Smooth muscle cell of the brain vasculature (primary cell): ENCODE results near the gene LILRA5.
"Not testable (repeated sequence)": the region's sequence is repeated elsewhere in the genome, so short reads cannot be mapped to it uniquely, and the experiment has no call there.

ENCODE experiments used
- DNase-seq: peaks from one replicate; pipeline ENCODE4 v3.0.0-alpha.2; 2012; ENCODE audit warnings: low read depth, low spot score

The LILRA5 gene

GRCh38 chr19:54302257-54302656, 10.7 kb downstream of the LILRA5 start:
- no peak for DNase-seq

DNA sequence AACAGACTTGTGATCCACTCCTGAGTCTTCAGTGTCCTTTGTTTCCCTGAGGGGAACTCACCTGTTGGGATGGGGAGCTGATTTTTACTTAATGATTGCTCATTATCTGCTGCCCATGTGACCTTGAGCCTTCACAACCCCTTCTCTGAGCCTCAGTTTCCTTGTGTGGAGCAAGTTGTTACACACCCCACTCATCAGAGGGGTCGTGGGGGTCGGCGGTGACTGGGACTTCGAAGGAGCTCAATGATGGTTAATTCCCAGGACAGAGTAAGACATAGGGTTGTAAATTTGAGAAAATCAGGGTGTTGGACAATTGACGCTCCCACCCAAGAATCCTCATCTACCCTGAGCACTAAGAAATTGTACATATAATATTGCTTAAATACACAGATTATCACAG, 13.5 kb downstream of the LILRA5 start:
- no peak for DNase-seq

- DNase-seq, result no peak
These were observed 13.9 kb downstream of the LILRA5 start for GRCh38 chr19:54299126-54299498.

DNA sequence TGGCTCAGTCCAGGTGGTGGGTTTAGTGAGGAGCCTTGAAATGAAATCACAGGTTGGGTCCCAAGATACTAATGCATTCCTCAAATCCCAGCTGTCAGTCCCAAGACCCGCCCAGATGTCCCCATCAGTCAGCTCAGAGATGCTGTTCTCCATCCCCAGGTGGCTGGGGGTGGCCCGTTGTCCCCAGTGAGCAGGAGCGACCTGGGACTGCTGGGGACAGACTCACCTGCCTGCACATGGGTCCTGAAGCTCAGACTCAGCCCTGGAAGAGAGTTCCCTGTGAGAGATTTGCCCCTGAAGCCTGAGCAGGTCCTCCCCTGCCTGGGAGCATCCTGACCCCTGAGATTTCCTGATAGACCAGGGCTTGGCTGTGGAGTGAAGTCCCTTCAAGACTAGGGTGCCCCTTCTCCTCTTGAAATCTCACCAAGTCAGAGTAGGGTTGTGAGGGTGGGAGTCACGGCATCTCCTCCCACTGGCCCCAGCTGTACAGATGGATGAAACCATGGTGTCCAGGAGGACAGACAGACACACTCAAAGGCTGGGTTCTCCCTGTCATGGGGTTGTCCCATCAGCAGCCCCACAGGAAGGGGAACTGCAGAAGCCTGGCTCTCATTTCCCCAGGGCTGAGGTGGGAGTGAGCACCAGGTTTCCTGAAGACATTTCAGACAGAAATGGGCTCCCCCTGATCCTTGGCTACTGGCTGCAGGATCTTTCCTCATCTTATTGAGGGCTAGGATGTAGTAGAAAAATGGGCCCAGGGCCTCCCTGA, 14.4 kb downstream of the LILRA5 start:
- DNase-seq, result no peak

GRCh38 chr19:54297759-54298305, 15.1 kb downstream of the LILRA5 start:
- DNase-seq, result no peak

- DNase-seq, result no peak
These were observed 18.4 kb downstream of the LILRA5 start for GRCh38 chr19:54294539-54294938.

DNA sequence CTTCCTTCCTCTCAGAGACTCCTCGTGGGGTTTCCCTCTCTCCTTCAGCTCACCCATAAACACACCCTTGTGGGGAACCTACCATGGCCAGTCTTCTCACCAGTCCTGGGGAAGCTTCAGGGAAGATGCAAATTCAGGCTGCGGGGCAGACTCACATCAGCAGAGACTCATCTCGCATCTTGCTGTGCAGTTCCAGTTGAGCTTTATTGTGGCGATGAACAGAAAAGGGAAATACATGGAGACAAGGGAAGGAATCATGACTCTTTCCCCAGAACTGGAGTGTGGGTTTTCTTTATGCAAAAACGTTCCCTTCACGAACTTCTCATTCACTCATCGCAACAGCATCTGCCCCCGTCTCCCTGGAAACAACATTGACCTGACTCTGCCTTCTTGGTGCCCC, 23.8 kb downstream of the LILRA5 start:
- DNase-seq, result not testable (repeated sequence)

GRCh38 chr19:54287456-54287855, 25.5 kb downstream of the LILRA5 start:
- no peak for DNase-seq

- not testable (repeated sequence) for DNase-seq
These were observed 26.7 kb downstream of the LILRA5 start for GRCh38 chr19:54286283-54286682.

DNA sequence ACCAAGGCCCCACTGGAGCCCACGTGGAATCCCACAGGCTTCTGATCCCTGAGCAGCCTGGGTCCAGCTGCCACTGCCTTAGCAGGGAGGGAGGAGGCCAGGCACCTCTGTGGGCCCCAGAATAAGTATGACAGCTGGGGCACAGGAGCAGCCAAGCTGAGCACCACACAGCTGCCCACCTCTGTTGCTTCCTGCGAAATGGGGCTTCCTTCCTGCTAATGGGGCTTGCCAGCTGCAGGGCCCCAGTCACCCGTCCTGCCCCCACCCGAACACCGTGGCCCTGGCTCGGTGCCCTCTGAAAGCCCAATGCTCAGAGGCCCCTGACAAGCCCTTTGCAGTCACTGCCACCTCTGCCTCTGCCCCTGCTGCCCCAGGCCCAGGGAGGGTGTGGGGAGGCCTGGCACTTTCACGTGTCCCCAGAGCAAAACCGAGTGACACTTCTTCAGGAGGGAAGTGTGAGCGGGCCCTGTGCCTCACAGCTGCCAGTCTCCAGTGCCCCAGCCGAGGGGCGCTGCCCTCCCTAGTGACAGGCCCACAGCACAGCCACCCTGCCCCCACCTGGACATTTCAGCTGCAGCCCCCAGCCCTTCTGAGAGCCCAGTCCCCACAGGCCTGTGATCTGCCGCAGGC, 27.4 kb downstream of the LILRA5 start:
- not testable (repeated sequence) for DNase-seq

DNA sequence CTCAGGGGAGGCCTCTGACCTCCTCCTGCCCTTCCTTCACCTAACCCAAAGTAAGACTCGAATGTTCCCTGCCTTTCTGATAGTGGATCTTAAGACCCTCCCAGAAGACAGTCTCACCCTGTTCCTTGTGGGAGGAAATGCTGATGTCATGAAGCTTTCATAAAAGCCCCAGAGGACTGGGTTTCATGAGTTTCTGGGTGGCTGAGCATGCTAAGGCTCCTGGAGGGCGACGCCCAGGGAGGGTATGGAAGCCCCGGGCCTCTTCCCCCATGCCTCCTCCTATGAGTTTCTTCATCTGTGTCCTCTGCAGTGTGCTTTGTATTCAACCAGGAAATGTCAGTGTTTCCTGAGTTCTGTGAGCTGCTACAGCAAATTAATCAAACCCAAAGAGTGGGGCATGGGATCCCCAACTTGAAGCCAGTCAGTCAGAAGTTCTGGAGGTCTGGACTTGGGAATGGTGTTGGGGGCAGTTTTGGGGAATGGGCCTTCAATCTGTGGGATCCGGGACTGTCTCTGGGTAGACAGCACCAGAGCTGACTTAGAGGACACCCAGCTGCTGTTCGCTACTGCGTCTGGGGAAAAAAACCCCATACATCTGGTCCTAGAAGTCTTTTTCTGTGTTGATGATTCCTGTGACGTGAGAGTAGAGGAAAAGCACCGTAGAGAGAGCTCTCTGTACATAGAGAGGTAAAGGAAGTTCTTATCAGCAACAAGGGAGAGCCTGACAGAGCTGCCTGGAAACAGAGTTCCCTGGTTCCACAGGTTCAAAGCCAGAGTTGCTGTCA, 30.1 kb downstream of the LILRA5 start:
- no peak for DNase-seq

DNA sequence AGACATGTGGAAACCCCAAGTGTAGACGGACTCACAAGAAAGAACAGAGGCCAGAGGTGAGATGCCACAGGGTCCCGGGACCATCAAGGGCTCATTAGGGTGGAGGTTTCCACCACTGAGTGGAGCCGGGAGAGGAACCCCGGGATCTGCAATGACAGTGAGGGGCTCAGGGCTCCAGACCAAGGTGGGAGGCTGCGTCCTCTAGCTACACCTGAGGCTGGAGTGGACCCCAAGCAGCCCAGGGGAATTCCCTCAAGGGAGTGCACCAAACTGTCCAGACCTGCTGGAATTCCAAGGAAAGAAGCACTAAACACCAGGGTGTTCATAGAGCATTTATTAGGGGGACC, 31.3 kb downstream of the LILRA5 start:
- DNase-seq, result not testable (repeated sequence)

DNA sequence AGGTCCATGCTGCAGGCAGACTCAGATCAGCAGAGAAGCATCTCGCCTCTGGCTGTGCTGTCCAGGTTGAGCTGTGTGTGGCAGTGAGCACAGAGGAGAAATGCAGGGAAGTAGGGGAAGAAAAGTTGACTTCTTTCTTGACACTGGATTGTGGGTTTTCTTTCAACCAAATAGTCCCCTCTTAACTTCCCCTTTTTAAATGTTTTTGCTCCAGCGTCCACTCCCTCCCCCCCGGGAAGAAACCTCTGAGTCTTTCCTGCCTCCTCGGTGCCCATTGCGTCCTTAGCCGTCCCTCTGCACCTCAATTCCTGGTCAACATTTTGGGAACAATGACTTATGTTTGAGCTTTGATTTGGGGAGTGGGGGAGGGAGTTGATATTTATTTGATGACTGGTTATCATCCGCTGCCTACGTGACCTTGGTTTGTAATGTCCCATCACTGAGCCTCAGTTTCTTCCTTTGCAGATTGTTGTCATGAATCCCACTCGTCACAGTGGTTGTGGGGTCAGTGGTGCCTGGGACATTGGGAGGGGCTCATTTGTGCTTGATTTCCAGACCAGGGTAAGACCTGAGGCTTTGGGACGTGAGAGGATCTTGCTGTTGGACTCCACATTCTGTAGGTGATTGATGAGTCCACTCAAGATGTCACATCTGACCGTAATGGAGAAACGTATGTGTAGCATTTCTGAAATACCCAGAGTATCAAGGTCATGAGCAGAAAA, 31.8 kb downstream of the LILRA5 start, which contains the start of gene LILRB2:
TSS of gene LILRB2 (minus strand) at position 104 of the 722 bp plus-strand sequence. CDS start 614 bp downstream, outside the sequence.
- DNase-seq, result no peak

DNA sequence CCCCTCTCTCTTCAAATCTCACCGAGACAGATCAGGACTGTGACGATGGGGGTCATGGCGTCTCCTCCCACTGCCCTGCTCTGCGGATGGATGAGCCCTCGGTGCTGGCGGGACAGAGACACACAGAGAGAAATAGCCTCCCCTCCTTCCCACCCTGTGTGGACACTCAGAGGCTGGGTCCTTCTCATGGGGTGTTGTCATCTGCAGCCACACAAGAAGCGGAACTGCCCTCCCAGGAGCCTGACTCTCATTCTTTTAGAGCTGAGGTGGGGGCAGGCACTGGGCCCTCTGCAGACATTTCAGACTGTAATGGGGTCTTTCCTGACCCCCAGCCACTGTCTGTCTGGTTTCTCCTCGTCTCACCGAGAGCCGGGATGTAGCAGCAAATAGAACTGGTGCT, 32.5 kb downstream of the LILRA5 start:
- DNase-seq, result not testable (repeated sequence)

- DNase-seq, result not testable (repeated sequence)
These were observed 32.9 kb downstream of the LILRA5 start for GRCh38 chr19:54280025-54280424.

- no peak for DNase-seq
These were observed 33.5 kb downstream of the LILRA5 start for GRCh38 chr19:54279406-54279962.

DNA sequence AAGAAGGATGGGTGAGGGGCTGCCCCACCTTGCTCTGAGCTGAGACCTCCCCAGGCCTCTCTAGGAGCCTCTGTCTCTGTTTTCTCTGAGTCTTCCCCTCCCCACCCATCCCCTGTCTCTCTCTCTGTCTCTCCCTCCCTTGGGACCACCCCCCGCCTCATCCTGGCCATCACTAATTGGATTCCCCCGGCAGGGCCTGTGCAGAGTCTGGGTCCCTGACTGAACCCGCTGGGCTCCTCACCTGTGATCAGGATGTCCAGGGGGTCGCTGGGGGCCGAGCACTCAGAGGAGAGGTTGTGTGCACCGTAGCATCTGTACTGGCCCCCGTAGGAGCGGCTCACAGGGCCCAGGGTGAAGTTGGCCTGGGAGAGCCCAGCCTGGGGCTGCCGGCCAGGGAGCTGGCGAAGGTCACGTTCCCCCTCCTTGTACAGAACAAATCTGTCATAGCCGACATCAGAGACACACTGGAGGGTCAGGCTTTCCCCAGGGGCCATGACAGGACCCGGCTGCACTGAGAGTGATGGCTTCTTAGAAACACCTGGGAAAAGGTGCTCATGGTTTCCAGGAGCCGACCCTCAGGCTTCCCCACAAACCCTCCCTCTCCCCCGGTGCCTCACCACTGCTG, 34.3 kb downstream of the LILRA5 start:
- not testable (repeated sequence) for DNase-seq

DNA sequence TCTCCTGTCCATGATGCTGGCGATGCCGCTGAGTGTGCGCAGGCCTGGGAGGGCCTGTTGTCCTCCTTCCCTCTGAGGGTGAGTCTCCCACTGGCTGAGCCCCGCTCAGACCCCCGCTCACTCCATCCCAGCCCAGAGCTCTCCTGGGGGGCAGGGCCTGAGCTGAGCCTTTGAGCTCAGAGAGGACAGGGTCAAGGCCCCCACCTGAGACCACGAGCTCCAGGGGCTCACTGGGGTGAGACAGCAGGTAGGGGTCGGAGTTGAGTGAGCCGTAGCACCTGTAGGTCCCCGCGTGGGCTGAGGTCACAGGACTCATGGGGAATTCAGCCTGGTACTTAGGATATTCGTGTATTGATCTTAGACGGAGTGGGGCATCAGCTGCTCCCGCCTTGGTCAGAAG, 34.9 kb downstream of the LILRA5 start:
- DNase-seq, result not testable (repeated sequence)

DNA sequence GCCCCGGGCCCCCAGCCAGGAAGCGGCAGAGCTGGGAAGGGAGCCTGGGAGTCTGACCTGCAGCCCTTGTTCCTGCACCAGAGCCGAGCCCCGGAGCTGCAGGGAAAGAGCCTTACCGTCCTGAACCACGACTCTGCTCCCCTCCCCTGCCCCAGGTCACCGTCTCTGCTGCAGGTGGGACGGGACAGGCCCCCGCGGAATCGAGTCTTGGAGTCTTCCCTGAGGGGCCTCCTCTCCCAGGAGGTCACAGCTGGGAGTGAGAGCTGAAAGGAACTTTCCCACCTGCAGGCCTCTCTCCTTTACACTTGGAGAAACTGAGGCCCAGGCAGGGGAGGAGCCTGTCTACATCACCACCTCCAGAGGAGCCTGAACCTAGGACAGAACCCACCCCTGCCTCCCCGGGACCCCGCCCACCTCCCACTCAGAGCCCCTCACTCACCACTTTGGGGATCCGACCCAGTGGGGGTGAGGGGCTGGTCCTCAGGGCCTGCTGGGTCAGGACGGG, 35.8 kb downstream of the LILRA5 start:
- not testable (repeated sequence) for DNase-seq

- no peak for DNase-seq
These were observed 37.0 kb downstream of the LILRA5 start for GRCh38 chr19:54275951-54276350.
